DMS53 treated with DMSO at 0.1 percent for 48 hours (cell line): ENCODE measurements around the gene LRRC40.

Experiments
- DNase-seq: peaks from one replicate; lab custom pipeline; 2025; ENCODE audit not compliant: unreplicated experiment; lab: John Stamatoyannopoulos, UW

The LRRC40 gene

DNA sequence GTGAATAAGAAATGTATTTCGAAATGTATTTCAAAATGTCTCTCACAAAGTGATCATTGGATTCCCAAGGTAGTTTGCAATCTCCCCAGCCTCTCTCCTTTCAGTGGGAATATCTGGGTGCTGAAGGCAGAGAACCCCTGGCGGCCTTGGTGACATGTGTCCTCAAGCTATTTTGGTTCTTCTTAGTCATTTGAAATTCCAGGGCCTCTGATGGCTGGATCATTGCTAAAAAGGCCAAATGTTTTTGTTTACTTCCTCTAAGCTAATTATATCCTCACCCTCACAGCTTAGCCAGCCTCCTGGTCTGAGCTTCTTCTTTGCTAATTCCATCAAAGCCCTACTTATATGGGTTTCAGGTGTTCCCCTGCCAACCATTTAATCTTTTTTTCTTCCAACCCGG, 71.2 kb downstream of the LRRC40 start:
- no peak for DNase-seq

DNA sequence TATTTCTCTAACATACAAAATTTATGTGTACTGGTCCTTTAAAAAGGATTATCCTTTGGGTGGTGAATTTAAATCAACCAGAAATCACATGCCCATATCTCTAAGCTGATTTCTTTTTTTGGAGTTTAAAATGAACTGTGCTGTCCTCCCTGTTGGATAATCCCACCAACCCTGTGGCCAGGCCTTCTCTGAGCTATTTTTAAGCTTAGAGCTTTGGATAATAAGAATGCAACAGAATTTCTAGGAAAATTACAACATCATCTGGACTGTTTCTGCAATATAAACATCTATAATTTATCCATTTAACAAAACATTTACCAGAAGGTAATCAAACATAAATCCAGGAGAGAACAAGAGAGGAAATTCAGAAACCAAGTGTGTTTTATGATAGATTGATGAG, 88.3 kb downstream of the LRRC40 start:
- no peak for DNase-seq

DNA sequence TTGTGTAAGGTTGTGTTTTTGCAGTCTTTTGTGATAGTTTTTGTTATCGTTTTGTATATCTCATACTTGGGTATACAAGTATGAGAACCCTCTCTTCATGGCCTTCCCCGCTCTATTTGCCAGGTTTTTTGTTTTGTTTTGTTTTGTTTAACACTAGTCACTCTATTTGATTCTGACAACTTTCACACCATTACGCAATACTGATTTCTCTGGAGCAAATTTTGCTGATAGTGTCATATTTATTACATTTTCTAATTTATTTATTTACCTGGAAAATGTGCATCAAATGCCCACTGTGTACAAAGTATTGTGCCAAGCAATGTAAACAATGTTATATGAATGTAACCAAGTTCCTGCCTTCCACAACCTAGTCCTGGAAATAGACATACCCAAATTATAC, 90.1 kb downstream of the LRRC40 start:
- no peak for DNase-seq

DNA sequence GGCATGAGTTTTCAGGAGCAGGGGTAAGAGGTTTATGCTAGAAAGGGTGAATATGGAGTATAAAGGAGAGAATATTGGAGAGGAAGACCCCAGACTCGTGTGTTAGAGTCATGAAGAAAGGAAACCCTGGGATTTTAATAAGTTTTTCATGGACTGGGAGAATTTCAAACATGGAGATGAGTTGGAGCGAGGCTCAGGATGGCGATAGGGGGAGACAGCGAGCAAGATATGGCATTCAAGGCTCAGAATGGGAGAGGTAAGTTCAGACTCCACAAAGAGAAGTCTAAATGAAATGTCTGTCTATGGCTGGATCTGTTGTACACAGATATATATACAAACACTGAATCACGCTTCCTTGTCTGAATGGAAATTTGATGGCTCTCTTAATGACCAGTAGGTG, 92.5 kb downstream of the LRRC40 start:
- no peak for DNase-seq

DNA sequence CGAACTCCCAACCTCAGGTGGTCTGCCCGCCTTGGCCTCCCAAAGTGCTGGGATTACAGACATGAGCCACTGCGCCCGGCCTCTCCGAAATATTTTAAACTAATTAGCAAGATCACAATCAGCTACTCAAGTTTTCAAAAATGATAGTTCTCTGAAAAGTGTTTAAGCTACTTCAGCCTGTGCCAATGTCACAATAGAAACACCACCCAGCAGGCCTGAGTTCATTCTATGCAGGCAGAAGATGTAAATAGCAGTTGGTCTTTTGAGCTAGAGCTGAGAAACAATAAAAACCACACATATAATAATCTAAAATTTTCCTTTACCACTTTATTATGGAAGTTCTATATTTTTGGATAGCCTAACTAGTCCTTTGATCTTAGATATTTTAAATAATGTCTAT, 96.1 kb downstream of the LRRC40 start:
- no peak for DNase-seq

DNA sequence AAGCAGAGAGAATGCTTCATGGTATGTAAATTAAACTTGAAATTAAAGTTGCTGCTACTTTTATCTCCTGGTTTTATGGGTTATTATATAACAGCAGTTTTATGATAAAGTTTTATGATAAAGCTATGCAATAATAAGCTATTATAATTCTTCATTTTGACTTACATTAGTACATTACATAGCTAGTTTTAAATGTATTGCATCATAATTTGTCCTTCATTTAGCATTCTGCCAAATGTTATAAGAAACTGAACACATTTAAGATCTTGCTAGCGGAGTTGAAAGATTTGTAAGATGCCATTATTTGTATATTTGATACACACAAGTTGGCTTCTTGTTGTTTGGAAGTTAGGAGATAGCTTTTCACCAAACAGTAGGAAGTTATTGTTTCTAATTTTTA, 101.6 kb downstream of the LRRC40 start:
- no peak for DNase-seq

DNA sequence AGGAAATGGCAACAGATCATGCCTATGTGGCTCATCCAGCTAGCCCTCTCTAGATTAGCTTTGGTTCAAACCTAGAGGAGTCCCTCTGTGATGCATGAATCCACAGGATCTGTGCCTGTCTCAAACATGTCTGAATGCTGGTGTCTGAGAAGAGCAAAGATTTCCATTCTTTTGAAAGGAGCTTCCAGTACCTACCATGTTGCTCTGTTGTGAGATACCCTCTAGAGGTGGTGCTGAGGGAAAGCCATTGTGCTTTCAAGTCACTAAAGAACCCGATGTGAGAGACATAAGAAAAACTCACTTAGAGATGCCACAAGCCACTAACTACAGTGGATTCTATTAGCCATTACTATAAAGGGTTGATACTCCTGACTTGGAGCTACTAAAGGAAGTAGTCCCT, 103.6 kb downstream of the LRRC40 start:
- peak; percentile 3 for DNase-seq

DNA sequence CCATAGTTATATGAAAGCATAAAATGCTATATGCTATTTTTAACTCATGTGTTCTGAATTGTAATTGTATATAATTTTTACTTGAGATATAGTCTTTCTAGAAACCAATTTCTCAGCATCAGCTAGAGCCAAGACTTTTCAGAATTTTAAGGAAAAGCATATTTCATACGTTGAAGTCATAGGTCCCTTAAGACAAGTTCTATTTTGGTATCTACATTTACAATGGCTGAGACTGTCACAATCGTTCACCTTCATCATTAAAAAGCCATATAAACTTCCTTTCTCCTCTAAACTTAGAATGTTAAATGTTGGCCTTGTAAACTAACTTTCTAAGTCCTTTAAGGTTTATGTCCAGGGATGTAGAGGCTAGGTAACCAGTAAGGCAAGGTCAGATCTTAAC, 104.1 kb downstream of the LRRC40 start:
- DNase-seq = no peak
